Heart left ventricle (tissue), 16 donors: ENCODE data around the gene SPSB1. TPM values are rescaled to one million over a fixed set of nuclear protein-coding genes. Genes with fewer than 3 reads are reported as not detected.

Experiments used
- ATAC-seq, 4 donors: fragments of 200-7000 bp; cut with Tn5 transposase; one replicate each; pipeline ENCODE4 v1.9.1; 2020 to 2022; ENCODE audit warnings: moderate library complexity in 4 of 4, mild to moderate bottlenecking in 3 of 4, moderate number of reproducible peaks in 1 of 4
- DNase-seq, 5 donors: peaks; one replicate each; pipeline ENCODE4 v3.0.0-alpha.2; 2020
- H3K27ac ChIP-seq, 12 donors: fragments of 200-600 bp; sonication (generic) in 4 of 12; one replicate each; pipeline versions ENCODE4 v1.5.0 to v1.8.0; 2016 to 2022; ENCODE audit warnings: mild to moderate bottlenecking in 2 of 12
- H3K27me3 ChIP-seq, 9 donors: fragments of 200-600 bp; sonication (generic) in 2 of 9; one replicate each; pipeline versions ENCODE4 v1.5.1 to v1.8.0; 2016 to 2022; ENCODE audit warnings: mild to moderate bottlenecking in 3 of 9
- H3K36me3 ChIP-seq, 9 donors: fragments of 200-600 bp; sonication (generic) in 2 of 9; one replicate each; pipeline versions ENCODE4 v1.5.0 to v1.8.0; 2018 to 2022; ENCODE audit warnings: mild to moderate bottlenecking in 2 of 9
- H3K4me1 ChIP-seq, 12 donors: fragments of 200-600 bp; sonication (generic) in 4 of 12; one replicate each; pipeline versions ENCODE4 v1.5.0 to v1.8.0; 2016 to 2022; ENCODE audit warnings: mild to moderate bottlenecking in 3 of 12
- H3K4me3 ChIP-seq, 12 donors: fragments of 200-600 bp; sonication (generic) in 4 of 12; one replicate each; pipeline versions ENCODE4 v1.5.0 to v1.8.0; 2017 to 2022; ENCODE audit warnings: mild to moderate bottlenecking in 9 of 12, moderate library complexity in 4 of 12
- H3K9me3 ChIP-seq, 12 donors: fragments of 200-600 bp; sonication (generic) in 4 of 12; one replicate each; pipeline versions ENCODE4 v1.5.0 to v1.8.0; 2016 to 2022; ENCODE audit warnings: mild to moderate bottlenecking in 1 of 12
- POLR2A ChIP-seq, 2 donors: fragments of 450-650 bp; IDR thresholded peaks; one replicate each; pipeline ENCODE4 v1.6.1; 2017; ENCODE audit warnings: antibody characterized with exemption in 2 of 2, mild to moderate bottlenecking in 2 of 2, moderate library complexity in 2 of 2
- WGBS, 4 donors: extraction: QIAGEN DNeasy Blood & Tissue Kit in 2 of 4; methylation state at CpG; one replicate each; pipeline versions ENCODE4 v1.1.5 to v1.1.7; 2013 to 2018; 5-methylcytosine and 5-hydroxymethylcytosine counted together
- intact Hi-C, 10 donors: fragments of 100-400 bp; cut with DNase I; formaldehyde crosslinking; loops; one replicate each; pipeline versions ENCODE4 v1.11.1 to v1.14.2; 2022
- polyA plus RNA-seq, 2 donors: library from polyadenylated mRNA; stranded (reverse); fragments of 200-250 nt; gene quantifications; one replicate each; pipeline ENCODE4 v1.2.3, GENCODE V29; 2013
- total RNA-seq, 9 donors: library from RNA; depleted of rRNA in 2 of 9; stranded (reverse); fragments of >200 nt in 2 of 9; fragmentation: NEBNext Ultra II Directional in 3 of 9; extraction: Animal tissue kit (Norgen Biotek cat#: 25700) in 3 of 9; gene quantifications; one replicate each; pipeline versions ENCODE4 v1.1.0 to v1.2.4, GENCODE V29; 2016 to 2023
- TF ChIP-seq, protein P1 (sequence below), 12 donors: fragments of 200-600 bp; sonication (generic) in 4 of 12; IDR thresholded peaks; one replicate each; pipeline versions ENCODE4 v1.5.0 to v1.8.0; 2018 to 2022; ENCODE audit warnings: antibody characterized with exemption in 12 of 12, mild to moderate bottlenecking in 5 of 12
- donor health status: ischemic (EF 13 %, LVEDD 7.1; RV severe dilation, severe dysfunction).
- donor health status: healthy with polysubstance abuse.
- donor health status: DM: no; HTN: yes; CAD: no.
- donor health status: DM: no; HTN: no; CAD: no.
- donor health status: ischemic (EF 25% LVEDD 6.9; RV normal size, moderate dysfunction).
- donor health status: ischemic (EF 25% LVEDD 5.7; RV mildly dilated, moderate dysfunction).
- donor health status: healthy.
- donor health status: DM: yes; HTN: yes; CAD: no.
- donor health status: ischemic (EF 35%, LVEDD 5.7; RV mildly dilated, moderate dysfunction).
- donor health status: nonischemic (EF 11% LVEDD 7.7; RV severe dilation, severe dysfunction).
- donor health status: DM: yes; HTN: yes; CAD: no.
- donor health status: PGD.
- donor health status: ischemic (EF 29% LVEDD 5.4; RV normal size, mild dysfunction).
- donor health status: nonischemic (EF 23%, LVEDD 6.1; RV moderate dilation, normal function).

The SPSB1 gene
- total and polyA plus RNA-seq, 11 donors, result 7.0 to 27.2 (median 9.2) TPM

GRCh38 chr1:9294910-9295636, 2.4 kb downstream of the SPSB1 start:
- no peaks in the 10 kb centered on the region for H3K9me3 ChIP-seq
- WGBS, 4 donors, result 68 to 74% (median 72%) methylated on average over 10 of the region's 10 CpGs
- no peak for TF ChIP-seq POLR2A (IDR thresholded peaks at IDR 0.05)
- intact Hi-C loops, result loop anchor here in 7 of 10 donors (5.0 to 10.0 kb wide), 7 partner anchors 77 to 197 kb away; no protein-coding TSS in a partner anchor
- no peaks in the 10 kb centered on the region for H3K36me3 ChIP-seq
- DNase-seq (peak in 4 of 5 donors; percentile 43 to 60 (median 48)), ATAC-seq (peak; percentile 45 to 59 (median 56))
- H3K4me3 ChIP-seq, result peak overlapping the region in 9 of 12 donors; percentile 60 to 100 (median 93)
- peak overlapping the region in 4 of 12 donors; percentile 29 to 92 (median 79) for H3K27ac ChIP-seq
- H3K27me3 ChIP-seq, result no peaks in the 10 kb centered on the region
- peaks cover 0 to 46% (median 31%) of the 10 kb centered on the region in 12 donors for H3K4me1 ChIP-seq

DNA sequence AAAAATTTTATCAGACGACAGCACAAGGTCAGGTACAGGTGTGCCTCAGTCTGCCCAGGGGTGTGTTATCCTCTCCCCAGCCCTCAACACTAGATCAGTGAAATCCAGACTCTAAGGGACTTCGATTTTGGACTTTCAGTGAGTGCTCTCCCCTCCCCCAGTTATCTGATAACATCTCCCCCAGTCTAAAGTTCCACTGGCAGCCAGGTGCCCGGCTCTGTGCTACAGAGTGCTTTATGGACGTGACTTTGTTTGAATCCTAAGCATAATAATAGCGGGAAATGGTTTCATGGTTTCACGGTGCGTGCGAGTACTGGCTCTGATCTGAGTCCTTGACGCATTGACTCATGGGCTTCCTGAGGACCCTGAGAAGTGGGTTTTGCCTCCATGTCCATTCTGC, 3.2 kb downstream of the SPSB1 start:
- Histone ChIP-seq H3K27me3 (no peaks in the 10 kb centered on the region), H3K4me3 (peak overlapping the region in 2 of 12 donors; percentile 81 to 100), H3K9me3 (no peaks in the 10 kb centered on the region), H3K36me3 (no peaks in the 10 kb centered on the region), H3K4me1 (peaks cover 0 to 46% (median 27%) of the 10 kb centered on the region in 12 donors), H3K27ac (no peak overlapping the region)
- peak in 1 of 5 donors; percentile 14 for DNase-seq
- 83 to 94% (median 87%) methylated on average over 9 of the region's 9 CpGs for WGBS, 4 donors
- intact Hi-C loops, result loop anchor here in 1 of 10 donors (10.0 kb wide), 1 partner anchor 159 kb away; no protein-coding TSS in a partner anchor
- TF ChIP-seq, protein P1, sequence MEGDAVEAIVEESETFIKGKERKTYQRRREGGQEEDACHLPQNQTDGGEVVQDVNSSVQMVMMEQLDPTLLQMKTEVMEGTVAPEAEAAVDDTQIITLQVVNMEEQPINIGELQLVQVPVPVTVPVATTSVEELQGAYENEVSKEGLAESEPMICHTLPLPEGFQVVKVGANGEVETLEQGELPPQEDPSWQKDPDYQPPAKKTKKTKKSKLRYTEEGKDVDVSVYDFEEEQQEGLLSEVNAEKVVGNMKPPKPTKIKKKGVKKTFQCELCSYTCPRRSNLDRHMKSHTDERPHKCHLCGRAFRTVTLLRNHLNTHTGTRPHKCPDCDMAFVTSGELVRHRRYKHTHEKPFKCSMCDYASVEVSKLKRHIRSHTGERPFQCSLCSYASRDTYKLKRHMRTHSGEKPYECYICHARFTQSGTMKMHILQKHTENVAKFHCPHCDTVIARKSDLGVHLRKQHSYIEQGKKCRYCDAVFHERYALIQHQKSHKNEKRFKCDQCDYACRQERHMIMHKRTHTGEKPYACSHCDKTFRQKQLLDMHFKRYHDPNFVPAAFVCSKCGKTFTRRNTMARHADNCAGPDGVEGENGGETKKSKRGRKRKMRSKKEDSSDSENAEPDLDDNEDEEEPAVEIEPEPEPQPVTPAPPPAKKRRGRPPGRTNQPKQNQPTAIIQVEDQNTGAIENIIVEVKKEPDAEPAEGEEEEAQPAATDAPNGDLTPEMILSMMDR (IDR thresholded peaks at IDR 0.05), result no peak
- no peak for TF ChIP-seq POLR2A (IDR thresholded peaks at IDR 0.05)
- ATAC-seq, result no peak

- DNase-seq, result peak in 1 of 5 donors; percentile 33
- Histone ChIP-seq H3K27me3 (no peaks in the 10 kb centered on the region), H3K27ac (no peak overlapping the region), H3K4me3 (no peak overlapping the region), H3K4me1 (peaks cover 0 to 37% (median 26%) of the 10 kb centered on the region in 12 donors), H3K36me3 (no peaks in the 10 kb centered on the region), H3K9me3 (no peaks in the 10 kb centered on the region)
- TF ChIP-seq, protein P1 (IDR thresholded peaks at IDR 0.05), result no peak
- no peak for TF ChIP-seq POLR2A (IDR thresholded peaks at IDR 0.05)
- no peak for ATAC-seq
- 83 to 91% (median 91%) methylated on average over 6 of the region's 6 CpGs for WGBS, 4 donors
- intact Hi-C loops, result loop anchor here in 1 of 10 donors (10.0 kb wide), 1 partner anchor 158 kb away; no protein-coding TSS in a partner anchor
These were observed 4.2 kb downstream of the SPSB1 start for GRCh38 chr1:9296850-9297249.

- no peaks in the 10 kb centered on the region for H3K36me3 ChIP-seq
- intact Hi-C loops, result loop anchor here in 1 of 10 donors (10.0 kb wide), 1 partner anchor 157 kb away; no protein-coding TSS in a partner anchor
- TF ChIP-seq, protein P1 (IDR thresholded peaks at IDR 0.05), result no peak
- TF ChIP-seq POLR2A (IDR thresholded peaks at IDR 0.05), result no peak
- no peaks in the 10 kb centered on the region for H3K27me3 ChIP-seq
- H3K9me3 ChIP-seq, result no peaks in the 10 kb centered on the region
- no peak overlapping the region for H3K4me3 ChIP-seq
- WGBS, 4 donors, result 61 to 95% (median 84%) methylated on average over 9 of the region's 9 CpGs
- peak in 1 of 5 donors; percentile 7 for DNase-seq
- peaks cover 0 to 40% (median 29%) of the 10 kb centered on the region in 12 donors for H3K4me1 ChIP-seq
- no peak for ATAC-seq
- no peak overlapping the region for H3K27ac ChIP-seq
These were observed 5.1 kb downstream of the SPSB1 start for GRCh38 chr1:9297831-9298230.
